Loucy (cell line): ENCODE results near the gene SECISBP2L.

Experiments
- CTCF ChIP-seq: fragments of 200-600 bp; sonication (generic); conservative IDR thresholded peaks from 2 replicates; pipeline ENCODE4 v1.5.1; 2014; ENCODE audit warnings: mild to moderate bottlenecking, antibody characterized with exemption, low read length
- EZH2phosphoT487 ChIP-seq: fragments of 200-600 bp; IDR thresholded peaks from 2 replicates; pipeline ENCODE4 v1.6.1; 2018; ENCODE audit warnings: antibody characterized with exemption, mild to moderate bottlenecking, moderate library complexity, borderline replicate concordance

DNA sequence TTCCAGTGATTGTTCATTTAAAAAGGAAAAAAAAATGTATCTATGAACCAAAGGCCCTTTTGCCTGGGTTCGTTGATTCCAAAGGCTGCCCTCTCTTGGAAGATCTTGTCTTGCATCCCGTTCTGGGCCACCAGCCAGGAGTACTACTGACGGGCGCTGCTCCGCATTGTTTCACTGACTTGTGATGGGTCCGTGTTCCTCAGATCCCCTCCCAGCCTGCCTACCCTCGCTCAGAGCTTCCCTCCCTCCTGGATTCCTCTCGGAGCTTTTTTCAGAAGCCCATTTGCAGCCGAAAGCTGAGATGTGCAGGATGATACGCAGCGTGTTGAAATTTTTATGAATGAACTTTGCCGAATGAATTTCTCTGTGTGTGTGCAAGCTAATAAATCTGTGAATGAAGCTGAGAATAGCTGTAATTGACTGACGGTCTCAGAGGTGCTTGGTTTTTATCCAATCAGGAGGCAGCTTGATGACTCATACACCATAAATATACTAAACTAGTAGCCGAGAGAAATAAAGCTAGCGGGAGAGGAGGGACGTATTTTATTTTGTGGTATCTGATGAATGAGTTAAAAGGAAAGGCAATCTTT lies 82.6 kb downstream of the SECISBP2L start, which contains the start of gene SHC4:
- no peak for TF ChIP-seq CTCF
- no peak for TF ChIP-seq EZH2phosphoT487
